NCI-H345 treated with DMSO at 0.1 percent for 48 hours (cell line): ENCODE data around the gene SUPT7L.
"Not testable (repeated sequence)": the region's sequence is repeated elsewhere in the genome, so short reads cannot be mapped to it uniquely, and the experiment has no call there.

ENCODE experiments used
- DNase-seq: peaks from one replicate; lab custom pipeline; 2025; ENCODE audit not compliant: unreplicated experiment; lab: John Stamatoyannopoulos, UW

SUPT7L gene

GRCh38 chr2:27687232-27687631, 23.8 kb upstream of the SUPT7L start:
- no peak for DNase-seq

- DNase-seq = no peak
Measured at GRCh38 chr2:27685577-27685976, 22.2 kb upstream of the SUPT7L start.

- DNase-seq = not testable (repeated sequence)
Measured at GRCh38 chr2:27685006-27685405, 21.6 kb upstream of the SUPT7L start.

GRCh38 chr2:27683390-27684071, 20.1 kb upstream of the SUPT7L start:
- DNase-seq = peak; percentile 89

- DNase-seq = not testable (repeated sequence)
Measured at GRCh38 chr2:27682334-27682771, 18.9 kb upstream of the SUPT7L start.

GRCh38 chr2:27681841-27682240, 18.4 kb upstream of the SUPT7L start:
- DNase-seq = no peak

- DNase-seq = no peak
Measured at GRCh38 chr2:27680571-27680970, 17.2 kb upstream of the SUPT7L start.

- no peak for DNase-seq
Measured at GRCh38 chr2:27672723-27673486, 9.5 kb upstream of the SUPT7L start.

GRCh38 chr2:27671235-27671634, 7.8 kb upstream of the SUPT7L start:
- no peak for DNase-seq

GRCh38 chr2:27667446-27667845, 4.0 kb upstream of the SUPT7L start:
- no peak for DNase-seq

GRCh38 chr2:27664622-27665363, 1.4 kb upstream of the SUPT7L start:
- DNase-seq = no peak

GRCh38 chr2:27664154-27664574, 750 bp upstream of the SUPT7L start:
- DNase-seq = no peak

- DNase-seq = no peak
Measured at GRCh38 chr2:27661371-27661770, 2.0 kb downstream of the SUPT7L start.

GRCh38 chr2:27655155-27655951, 8.1 kb downstream of the SUPT7L start:
- no peak for DNase-seq

- DNase-seq = no peak
Measured at GRCh38 chr2:27653397-27653796, 10.0 kb downstream of the SUPT7L start.

- DNase-seq = no peak
Measured at GRCh38 chr2:27652790-27653189, 10.6 kb downstream of the SUPT7L start.

- DNase-seq = no peak
Measured at GRCh38 chr2:27652341-27652740, 11.1 kb downstream of the SUPT7L start.

- no peak for DNase-seq
Measured at GRCh38 chr2:27651056-27651455, 12.4 kb downstream of the SUPT7L start.

- no peak for DNase-seq
Measured at GRCh38 chr2:27647737-27648136, 15.7 kb downstream of the SUPT7L start.

GRCh38 chr2:27647289-27647688, 16.1 kb downstream of the SUPT7L start:
- DNase-seq = no peak

- DNase-seq = no peak
Measured at GRCh38 chr2:27645197-27645596, 18.2 kb downstream of the SUPT7L start.
